ENCODE data around the gene BMPR2. TPM values are rescaled to one million over a fixed set of nuclear protein-coding genes. Genes with fewer than 3 reads are reported as not detected.
A peak's percentile ranks its signal among the peaks of the same experiment; 100 is the strongest.
"Not testable (repeated sequence)": the region's sequence is repeated elsewhere in the genome, so short reads cannot be mapped to it uniquely, and the experiment has no call there.

BMPR2 gene
- total RNA-seq, 4 donors from 2014 or later: 30.4 to 50.2 (median 36.5) TPM

GRCh38 chr2:202377207-202377761 is 1.2 kb downstream of the BMPR2 start:
- 1% methylated on average over 38 of the region's 38 CpGs for WGBS, 2 donors
- DNase-seq (ENCODE audit: low spot score in 2 of 2): peak; percentile 20 to 83
- TF ChIP-seq POLR2A (IDR thresholded peaks at IDR 0.05) (no peak), CTCF (IDR thresholded peaks at IDR 0.05) (no peak)
- peak overlapping the region; percentile 86 for H3K4me3 ChIP-seq (ENCODE audit: low read depth, poor library complexity, severe bottlenecking)
- intact Hi-C loops (cut with DNase I; ENCODE audit: low total_unique reads): no loop called here

- WGBS, 2 donors: 4 to 5% methylated on average over 4 of the region's 4 CpGs
- intact Hi-C loops (cut with DNase I; ENCODE audit: low total_unique reads): no loop called here
- no peak overlapping the region for H3K4me3 ChIP-seq (ENCODE audit: low read depth, poor library complexity, severe bottlenecking)
- TF ChIP-seq CTCF (IDR thresholded peaks at IDR 0.05): no peak
- no peak for TF ChIP-seq POLR2A (IDR thresholded peaks at IDR 0.05)
- DNase-seq (ENCODE audit: low spot score in 2 of 2): no peak
Measured at GRCh38 chr2:202378001-202378400, 1.9 kb downstream of the BMPR2 start.

GRCh38 chr2:202378662-202379358 is 2.7 kb downstream of the BMPR2 start:
- DNase-seq (ENCODE audit: low spot score in 2 of 2): no peak
- intact Hi-C loops (cut with DNase I; ENCODE audit: low total_unique reads): no loop called here
- WGBS, 2 donors: 12 to 17% methylated on average over 3 of the region's 3 CpGs
- no peak overlapping the region for H3K4me3 ChIP-seq (ENCODE audit: low read depth, poor library complexity, severe bottlenecking)
- TF ChIP-seq CTCF (IDR thresholded peaks at IDR 0.05) (no peak), POLR2A (IDR thresholded peaks at IDR 0.05) (no peak)

GRCh38 chr2:202382684-202383083 is 6.6 kb downstream of the BMPR2 start:
- intact Hi-C loops (cut with DNase I; ENCODE audit: low total_unique reads): no loop called here
- H3K4me3 ChIP-seq (ENCODE audit: low read depth, poor library complexity, severe bottlenecking): no peak overlapping the region
- TF ChIP-seq CTCF (IDR thresholded peaks at IDR 0.05) (no peak), POLR2A (IDR thresholded peaks at IDR 0.05) (no peak)
- WGBS, 2 donors: 91 to 98% methylated on average over 2 of the region's 2 CpGs
- no peak for DNase-seq (ENCODE audit: low spot score in 2 of 2)

- intact Hi-C loops (cut with DNase I; ENCODE audit: low total_unique reads); H3K4me3 ChIP-seq (ENCODE audit: low read depth, poor library complexity, severe bottlenecking): not testable (repeated sequence)
- WGBS, 2 donors: 90 to 93% methylated on average over 12 of the region's 12 CpGs
- peak in 1 of 2 donors; percentile 63 for DNase-seq (ENCODE audit: low spot score in 2 of 2)
Measured at GRCh38 chr2:202386495-202386894, 10.4 kb downstream of the BMPR2 start.

GRCh38 chr2:202387608-202388342 is 11.6 kb downstream of the BMPR2 start:
- intact Hi-C loops (cut with DNase I; ENCODE audit: low total_unique reads): no loop called here
- no peak overlapping the region for H3K4me3 ChIP-seq (ENCODE audit: low read depth, poor library complexity, severe bottlenecking)
- DNase-seq (ENCODE audit: low spot score in 2 of 2): no peak
- TF ChIP-seq POLR2A (IDR thresholded peaks at IDR 0.05): no peak
- TF ChIP-seq CTCF (IDR thresholded peaks at IDR 0.05): no peak
- 61 to 66% methylated on average over 8 of the region's 8 CpGs for WGBS, 2 donors

Data from lower leg skin (tissue), 4 donors.